Activated CD4-positive, CD25-positive, alpha-beta regulatory T cell treated with anti-CD3 and anti-CD28 coated beads, Interleukin-2, amount 50 U/mL, for 72 hours (primary cell): ENCODE measurements around the gene EZR.

Experiments
- DNase-seq: peaks from one replicate; pipeline ENCODE4 v3.0.0; 2021

The EZR gene

GRCh38 chr6:158819213-158819976 lies at the start of gene EZR:
Gene EZR, minus strand, starts transcription at chr6:158819368. Its CDS starts 1,275 bp downstream, at chr6:158818093.
- DNase-seq: peak; percentile 72

- DNase-seq: no peak
These were observed 48.9 kb upstream of the EZR start for GRCh38 chr6:158868122-158868480.

GRCh38 chr6:158867381-158868121 lies 48.4 kb upstream of the EZR start:
- DNase-seq: no peak

- DNase-seq: no peak
These were observed 46.6 kb upstream of the EZR start for GRCh38 chr6:158865769-158866168.

- DNase-seq: no peak
These were observed 44.5 kb upstream of the EZR start for GRCh38 chr6:158863646-158864045.

- DNase-seq: no peak
These were observed 42.7 kb upstream of the EZR start for GRCh38 chr6:158861686-158862381.

- DNase-seq: no peak
These were observed 41.2 kb upstream of the EZR start for GRCh38 chr6:158860279-158860865.

GRCh38 chr6:158856261-158856660 lies 37.1 kb upstream of the EZR start:
- no peak for DNase-seq

GRCh38 chr6:158854214-158855101 lies 35.3 kb upstream of the EZR start:
- DNase-seq: no peak

GRCh38 chr6:158853880-158854213 lies 34.7 kb upstream of the EZR start:
- no peak for DNase-seq

GRCh38 chr6:158853072-158853879 lies 34.1 kb upstream of the EZR start:
- DNase-seq: peak; percentile 74

GRCh38 chr6:158852312-158853071 lies 33.3 kb upstream of the EZR start:
- no peak for DNase-seq

- DNase-seq: no peak
These were observed 31.6 kb upstream of the EZR start for GRCh38 chr6:158850807-158851115.

- DNase-seq: no peak
These were observed 31.0 kb upstream of the EZR start for GRCh38 chr6:158849899-158850806.

GRCh38 chr6:158848490-158848895 lies 29.3 kb upstream of the EZR start:
- DNase-seq: no peak

- no peak for DNase-seq
These were observed 28.6 kb upstream of the EZR start for GRCh38 chr6:158847786-158848185.

GRCh38 chr6:158847012-158847529 lies 27.9 kb upstream of the EZR start:
- no peak for DNase-seq

- DNase-seq: no peak
These were observed 24.8 kb upstream of the EZR start for GRCh38 chr6:158843751-158844683.
